Measurements from ENCODE around the gene LRRC59. TPM values are rescaled to one million over a fixed set of nuclear protein-coding genes. Genes with fewer than 3 reads are reported as not detected.

Gene LRRC59
- total and polyA plus RNA-seq, 3 donors from 2014 or later, result 56.0 to 74.4 (median 62.2) TPM

DNA sequence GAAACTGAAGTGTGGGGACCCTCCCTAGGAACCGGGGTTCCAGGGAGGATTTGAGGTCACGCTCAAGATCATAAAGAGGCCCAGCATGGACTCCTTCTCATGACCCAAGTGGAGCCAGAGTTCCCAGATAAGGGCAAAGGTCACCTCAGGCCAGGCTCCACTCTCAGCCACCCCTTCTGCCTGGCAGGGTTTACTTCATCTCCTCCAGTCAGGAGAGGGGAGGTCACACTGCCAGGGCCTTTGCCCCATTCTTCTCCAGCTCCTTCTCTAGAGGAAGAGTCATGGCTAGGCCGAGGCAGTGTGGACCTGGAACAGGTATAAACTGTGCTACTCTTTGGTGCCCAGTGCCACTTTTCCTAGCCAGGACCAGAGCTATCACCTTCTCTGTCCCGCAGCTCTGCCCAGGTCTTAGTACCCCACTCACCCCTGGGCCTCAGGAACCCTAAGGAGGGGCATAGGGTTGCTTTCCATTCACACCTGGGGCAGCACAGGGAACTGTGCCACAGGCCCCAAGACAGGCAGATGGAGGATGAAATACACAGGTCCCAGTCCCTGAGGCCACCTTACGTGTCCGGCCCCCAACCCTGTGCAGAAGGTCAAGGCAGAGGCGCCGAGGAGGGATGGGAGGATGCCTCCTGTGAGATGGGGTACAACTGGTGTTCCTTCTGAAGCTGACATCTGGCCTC is 27.8 kb upstream of the LRRC59 start:
- 61 to 78% methylated on average over 4 to 8 of the region's 8 CpGs for WGBS, 2 donors
- TF ChIP-seq, protein P1, sequence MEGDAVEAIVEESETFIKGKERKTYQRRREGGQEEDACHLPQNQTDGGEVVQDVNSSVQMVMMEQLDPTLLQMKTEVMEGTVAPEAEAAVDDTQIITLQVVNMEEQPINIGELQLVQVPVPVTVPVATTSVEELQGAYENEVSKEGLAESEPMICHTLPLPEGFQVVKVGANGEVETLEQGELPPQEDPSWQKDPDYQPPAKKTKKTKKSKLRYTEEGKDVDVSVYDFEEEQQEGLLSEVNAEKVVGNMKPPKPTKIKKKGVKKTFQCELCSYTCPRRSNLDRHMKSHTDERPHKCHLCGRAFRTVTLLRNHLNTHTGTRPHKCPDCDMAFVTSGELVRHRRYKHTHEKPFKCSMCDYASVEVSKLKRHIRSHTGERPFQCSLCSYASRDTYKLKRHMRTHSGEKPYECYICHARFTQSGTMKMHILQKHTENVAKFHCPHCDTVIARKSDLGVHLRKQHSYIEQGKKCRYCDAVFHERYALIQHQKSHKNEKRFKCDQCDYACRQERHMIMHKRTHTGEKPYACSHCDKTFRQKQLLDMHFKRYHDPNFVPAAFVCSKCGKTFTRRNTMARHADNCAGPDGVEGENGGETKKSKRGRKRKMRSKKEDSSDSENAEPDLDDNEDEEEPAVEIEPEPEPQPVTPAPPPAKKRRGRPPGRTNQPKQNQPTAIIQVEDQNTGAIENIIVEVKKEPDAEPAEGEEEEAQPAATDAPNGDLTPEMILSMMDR (IDR thresholded peaks at IDR 0.05), result no peak
- TF ChIP-seq POLR2A (IDR thresholded peaks at IDR 0.05), result no peak
- Histone ChIP-seq H3K27me3 (no peaks in the 10 kb centered on the region), H3K9me3 (no peaks in the 10 kb centered on the region), H3K27ac (peak overlapping the region; percentile 73 to 82), H3K4me1 (peaks cover 25% of the 10 kb centered on the region), H3K4me3 (peak overlapping the region; percentile 56 to 72), H3K36me3 (ENCODE audit: low read depth, missing control alignments) (no peaks in the 10 kb centered on the region)
- intact Hi-C loops (cut with DNase I; ENCODE audit: low total_unique reads), result no loop called here
- DNase-seq, result no peak

DNA sequence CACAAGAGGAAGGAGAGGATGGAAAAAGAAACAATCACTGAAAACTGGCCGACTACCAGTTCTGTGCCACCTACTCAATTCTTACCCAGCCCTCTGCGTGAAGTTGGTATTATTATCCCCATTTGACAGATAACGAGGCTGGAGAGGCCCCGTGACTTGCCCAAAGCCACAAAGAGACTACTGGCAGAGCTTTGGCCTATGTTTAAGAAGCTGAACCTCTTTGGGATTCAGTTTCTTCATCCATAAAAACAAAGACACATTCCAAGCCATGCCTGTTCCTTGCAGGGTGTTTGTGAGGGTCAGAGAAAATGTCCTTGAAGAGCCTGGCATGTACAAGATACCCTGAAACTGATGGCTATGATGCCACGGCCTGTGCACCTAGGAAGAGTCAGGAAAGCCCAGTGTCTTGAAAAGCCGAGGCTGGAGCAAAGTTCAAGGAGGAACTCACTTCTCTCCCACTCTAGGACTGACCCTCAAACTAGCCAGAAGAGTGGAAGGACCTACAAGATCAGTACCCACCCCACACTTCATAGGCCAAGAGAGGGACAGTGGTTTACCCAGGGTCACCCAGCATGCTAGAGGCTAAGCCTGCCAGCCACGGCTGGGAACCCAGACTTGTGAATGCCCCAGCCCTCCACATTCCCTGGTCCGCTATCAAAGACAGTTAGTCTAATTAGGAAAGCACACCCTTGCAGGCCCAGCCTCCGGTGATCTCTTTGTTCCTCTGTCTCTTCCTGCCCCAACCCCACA is 27.1 kb upstream of the LRRC59 start:
- H3K36me3 ChIP-seq (ENCODE audit: low read depth, missing control alignments), result no peaks in the 10 kb centered on the region
- H3K9me3 ChIP-seq, result no peaks in the 10 kb centered on the region
- intact Hi-C loops (cut with DNase I; ENCODE audit: low total_unique reads), result no loop called here
- no peak for TF ChIP-seq POLR2A (IDR thresholded peaks at IDR 0.05)
- TF ChIP-seq, protein P1 (IDR thresholded peaks at IDR 0.05), result no peak
- DNase-seq, result no peak
- peaks cover 25% of the 10 kb centered on the region for H3K4me1 ChIP-seq
- no peak overlapping the region for H3K27ac ChIP-seq
- H3K27me3 ChIP-seq, result no peaks in the 10 kb centered on the region
- H3K4me3 ChIP-seq, result no peak overlapping the region
- 65 to 68% methylated on average over 7 to 9 of the region's 9 CpGs for WGBS, 2 donors

DNA sequence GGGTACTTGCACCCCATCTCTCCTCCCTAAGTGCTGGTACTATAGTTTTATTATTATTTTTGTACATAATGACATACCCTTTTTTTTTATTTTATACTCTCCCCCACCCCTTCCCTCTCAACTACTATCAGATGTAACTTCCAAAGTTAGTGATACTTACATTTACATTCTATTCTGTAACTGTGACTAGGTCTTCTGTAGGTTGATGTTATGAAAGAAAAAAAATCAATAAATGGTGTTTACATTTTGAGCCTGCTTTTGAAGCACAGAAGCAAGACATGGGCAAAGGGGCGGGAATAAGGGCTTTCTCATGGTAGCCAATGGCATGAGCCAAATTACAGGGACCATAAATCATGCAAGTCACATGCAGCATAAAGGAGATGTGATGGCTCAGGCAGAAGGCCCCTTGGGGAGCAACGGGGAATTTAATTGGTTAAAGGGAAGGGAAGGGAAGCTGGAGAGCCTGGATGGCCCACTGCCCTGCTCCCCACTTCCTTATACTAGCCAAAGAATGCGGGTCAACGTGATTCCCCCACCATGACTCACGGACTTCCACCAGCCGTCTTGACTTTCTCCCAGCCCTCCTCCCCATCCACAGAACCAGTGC is 26.3 kb upstream of the LRRC59 start:
- peaks cover 25% of the 10 kb centered on the region for H3K4me1 ChIP-seq
- no peaks in the 10 kb centered on the region for H3K9me3 ChIP-seq
- WGBS, 2 donors, result 75 to 85% methylated on average over 6 of the region's 6 CpGs
- H3K27ac ChIP-seq, result no peak overlapping the region
- H3K36me3 ChIP-seq (ENCODE audit: low read depth, missing control alignments), result no peaks in the 10 kb centered on the region
- no peaks in the 10 kb centered on the region for H3K27me3 ChIP-seq
- DNase-seq, result no peak
- intact Hi-C loops (cut with DNase I; ENCODE audit: low total_unique reads), result no loop called here
- TF ChIP-seq, protein P1 (IDR thresholded peaks at IDR 0.05), result no peak
- no peak for TF ChIP-seq POLR2A (IDR thresholded peaks at IDR 0.05)
- no peak overlapping the region for H3K4me3 ChIP-seq

DNA sequence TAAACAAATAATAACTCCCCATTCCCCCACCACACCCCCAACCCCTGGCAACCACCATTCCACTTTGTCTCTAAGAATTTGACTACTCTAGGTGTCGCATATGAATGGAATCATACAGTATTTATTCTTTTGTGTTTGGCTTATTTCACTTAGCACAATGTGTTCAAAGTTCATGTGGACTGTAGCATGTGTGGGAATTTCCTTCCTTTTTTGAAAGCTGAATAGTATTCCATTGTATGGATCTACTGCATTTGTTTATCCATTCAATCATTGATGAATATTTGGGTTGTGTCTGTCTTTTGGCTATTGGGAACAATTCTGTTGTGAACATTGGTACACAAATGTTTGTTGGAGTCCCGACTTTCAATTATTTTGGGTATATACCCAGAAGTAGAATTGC is 25.4 kb upstream of the LRRC59 start:
- 86 to 97% methylated on average over 2 of the region's 2 CpGs for WGBS, 2 donors
- no peak for TF ChIP-seq POLR2A (IDR thresholded peaks at IDR 0.05)
- TF ChIP-seq, protein P1 (IDR thresholded peaks at IDR 0.05), result no peak
- H3K4me1 ChIP-seq, result peaks cover 20% of the 10 kb centered on the region
- no peaks in the 10 kb centered on the region for H3K36me3 ChIP-seq (ENCODE audit: low read depth, missing control alignments)
- intact Hi-C loops (cut with DNase I; ENCODE audit: low total_unique reads), result no loop called here
- H3K27me3 ChIP-seq, result no peaks in the 10 kb centered on the region
- H3K9me3 ChIP-seq, result no peaks in the 10 kb centered on the region
- H3K4me3 ChIP-seq, result no peak overlapping the region
- no peak overlapping the region for H3K27ac ChIP-seq
- no peak for DNase-seq
